Mesendoderm (in vitro differentiated cells): ENCODE measurements around the gene PHC3.
A peak's percentile ranks its signal among the peaks of the same experiment; 100 is the strongest.

Source experiments
- DNase-seq: peaks from one replicate; pipeline ENCODE4 v3.0.0; 2013
- H2AK5ac ChIP-seq: 2 replicates; pipeline ENCODE4 v1.6.1; 2013; ENCODE audit warnings: low read length, inconsistent platforms
- H2BK120ac ChIP-seq: 2 replicates; pipeline ENCODE4 v1.6.1; 2013; ENCODE audit warnings: low read depth, mild to moderate bottlenecking, low read length, moderate library complexity, mixed read lengths
- H2BK15ac ChIP-seq: replicated peaks from 2 replicates; pipeline ENCODE4 v1.6.1; 2013; ENCODE audit warnings: low read depth, mild to moderate bottlenecking, moderate library complexity
- H2BK5ac ChIP-seq: 2 replicates; pipeline ENCODE4 v1.6.1; 2013; ENCODE audit warnings: low read length, inconsistent platforms
- H3K18ac ChIP-seq: 2 replicates; pipeline ENCODE4 v1.6.1; 2013; ENCODE audit warnings: mild to moderate bottlenecking, low read length, mixed read lengths
- H3K23ac ChIP-seq: one replicate; pipeline ENCODE4 v1.6.1; 2013; ENCODE audit warnings: low read length
- H3K27ac ChIP-seq: 2 replicates; pipeline ENCODE4 v1.5.1; 2013; ENCODE audit warnings: low read depth, mild to moderate bottlenecking, inconsistent platforms, low read length, moderate library complexity
- H3K27me3 ChIP-seq: 2 replicates; pipeline ENCODE4 v1.6.1; 2013; ENCODE audit warnings: low read length, control low read depth, mild to moderate bottlenecking, inconsistent platforms; ENCODE audit not compliant: insufficient read depth, poor library complexity
- H3K36me3 ChIP-seq: 2 replicates; pipeline ENCODE4 v1.6.1; 2013; ENCODE audit warnings: low read length, inconsistent platforms; ENCODE audit not compliant: control insufficient read depth, insufficient read depth
- H3K4ac ChIP-seq: one replicate; pipeline ENCODE4 v1.6.1; 2013; ENCODE audit warnings: low read depth, mild to moderate bottlenecking, low read length, moderate library complexity
- H3K4me1 ChIP-seq: 2 replicates; pipeline ENCODE4 v1.6.1; 2013; ENCODE audit warnings: low read depth, low read length, inconsistent platforms; ENCODE audit not compliant: control insufficient read depth
- H3K4me2 ChIP-seq: 2 replicates; pipeline ENCODE4 v1.6.1; 2013; ENCODE audit warnings: low read length
- H3K4me3 ChIP-seq: 2 replicates; pipeline ENCODE4 v1.5.1; 2013; ENCODE audit warnings: mild to moderate bottlenecking, low read length
- H3K56ac ChIP-seq: one replicate; pipeline ENCODE4 v1.6.1; 2013; ENCODE audit warnings: low read length
- H3K79me1 ChIP-seq: 2 replicates; pipeline ENCODE4 v1.6.1; 2013; ENCODE audit warnings: low read length, inconsistent platforms
- H3K79me2 ChIP-seq: 2 replicates; pipeline ENCODE4 v1.6.1; 2013; ENCODE audit warnings: mild to moderate bottlenecking, low read length; ENCODE audit not compliant: control insufficient read depth, insufficient read depth
- H3K9ac ChIP-seq: 2 replicates; pipeline ENCODE4 v1.6.1; 2013; ENCODE audit warnings: low read length, inconsistent platforms
- H4K5ac ChIP-seq: one replicate; pipeline ENCODE4 v1.6.1; 2013; ENCODE audit warnings: low read length
- H4K8ac ChIP-seq: one replicate; pipeline ENCODE4 v1.6.1; 2013; ENCODE audit warnings: low read depth, mild to moderate bottlenecking, control low read depth, low read length, moderate library complexity
- WGBS: extraction: QIAGEN DNeasy Blood & Tissue Kit; methylation state at CpG from one replicate; pipeline ENCODE4 v1.1.7; 2013; ENCODE audit warnings: low lambda C conversion rate, missing lambda C conversion rate; ENCODE audit not compliant: insufficient coverage; ENCODE audit errors: extremely low coverage; 5-methylcytosine and 5-hydroxymethylcytosine counted together

Gene PHC3

GRCh38 chr3:170085396-170085795 is 96.1 kb downstream of the PHC3 start:
- no peak overlapping the region for H3K4me3 ChIP-seq

GRCh38 chr3:170083343-170083742 is 98.2 kb downstream of the PHC3 start:
- no peak overlapping the region for H3K56ac ChIP-seq
- no CpG with 5 or more reads among the region's 1 CpG for WGBS

More at GRCh38 chr3:170085396-170085795, 96.1 kb downstream of the PHC3 start:
- H3K56ac ChIP-seq = no peak overlapping the region
- no peak overlapping the region for H3K9ac ChIP-seq
- no peaks in the 10 kb centered on the region for H3K27me3 ChIP-seq
- H4K8ac ChIP-seq = no peak overlapping the region
- no peak overlapping the region for H3K23ac ChIP-seq
- no peaks in the 10 kb centered on the region for H3K79me2 ChIP-seq
- H3K79me1 ChIP-seq = no peaks in the 10 kb centered on the region
- H3K36me3 ChIP-seq = no peaks in the 10 kb centered on the region
- no peak overlapping the region for H4K5ac ChIP-seq
- DNase-seq = no peak
- H2AK5ac ChIP-seq = no peak overlapping the region
- WGBS = no CpG with 5 or more reads among the region's 6 CpGs
- no peak overlapping the region for H2BK15ac ChIP-seq
- no peaks in the 10 kb centered on the region for H3K4me1 ChIP-seq
- no peak overlapping the region for H3K18ac ChIP-seq
- no peak overlapping the region for H2BK120ac ChIP-seq
- H3K4ac ChIP-seq = no peak overlapping the region
- no peak overlapping the region for H3K27ac ChIP-seq
- H2BK5ac ChIP-seq = no peak overlapping the region
- no peak overlapping the region for H3K4me2 ChIP-seq

GRCh38 chr3:170081079-170081741 is 100.3 kb downstream of the PHC3 start:
- DNase-seq = no peak
- H3K36me3 ChIP-seq = no peaks in the 10 kb centered on the region
- no peak overlapping the region for H3K4me3 ChIP-seq
- no peak overlapping the region for H2AK5ac ChIP-seq
- no peak overlapping the region for H3K56ac ChIP-seq
- H3K79me2 ChIP-seq = no peaks in the 10 kb centered on the region
- H2BK120ac ChIP-seq = no peak overlapping the region
- no peak overlapping the region for H3K27ac ChIP-seq
- H3K18ac ChIP-seq = no peak overlapping the region
- H3K27me3 ChIP-seq = no peaks in the 10 kb centered on the region
- H2BK5ac ChIP-seq = no peak overlapping the region
- H3K4ac ChIP-seq = no peak overlapping the region
- H2BK15ac ChIP-seq = no peak overlapping the region
- WGBS = no CpG with 5 or more reads among the region's 1 CpG
- no peak overlapping the region for H4K5ac ChIP-seq
- H3K23ac ChIP-seq = no peak overlapping the region
- no peak overlapping the region for H3K4me2 ChIP-seq
- no peaks in the 10 kb centered on the region for H3K79me1 ChIP-seq
- no peak overlapping the region for H3K9ac ChIP-seq
- no peaks in the 10 kb centered on the region for H3K4me1 ChIP-seq
- no peak overlapping the region for H4K8ac ChIP-seq

More at GRCh38 chr3:170083343-170083742, 98.2 kb downstream of the PHC3 start:
- H3K27me3 ChIP-seq = no peaks in the 10 kb centered on the region
- no peak overlapping the region for H3K4ac ChIP-seq
- H3K23ac ChIP-seq = no peak overlapping the region
- H2AK5ac ChIP-seq = no peak overlapping the region
- H3K36me3 ChIP-seq = no peaks in the 10 kb centered on the region
- H3K4me3 ChIP-seq = no peak overlapping the region
- H3K79me1 ChIP-seq = no peaks in the 10 kb centered on the region
- no peak overlapping the region for H2BK120ac ChIP-seq
- no peak overlapping the region for H3K27ac ChIP-seq
- H3K79me2 ChIP-seq = no peaks in the 10 kb centered on the region
- H4K5ac ChIP-seq = no peak overlapping the region
- no peaks in the 10 kb centered on the region for H3K4me1 ChIP-seq
- no peak overlapping the region for H4K8ac ChIP-seq
- H3K4me2 ChIP-seq = no peak overlapping the region
- no peak overlapping the region for H2BK5ac ChIP-seq
- no peak for DNase-seq
- H3K9ac ChIP-seq = no peak overlapping the region
- no peak overlapping the region for H2BK15ac ChIP-seq
- no peak overlapping the region for H3K18ac ChIP-seq

- Histone ChIP-seq H3K4me3 (no peak overlapping the region), H3K4me1 (no peaks in the 10 kb centered on the region), H4K5ac (no peak overlapping the region), H2AK5ac (no peak overlapping the region), H2BK15ac (no peak overlapping the region), H3K79me1 (no peaks in the 10 kb centered on the region), H3K79me2 (no peaks in the 10 kb centered on the region), H3K4me2 (no peak overlapping the region), H2BK5ac (no peak overlapping the region), H3K9ac (no peak overlapping the region), H3K27me3 (no peaks in the 10 kb centered on the region), H3K27ac (no peak overlapping the region), H2BK120ac (no peak overlapping the region), H4K8ac (peak overlapping the region; percentile 13), H3K4ac (no peak overlapping the region), H3K23ac (no peak overlapping the region), H3K18ac (no peak overlapping the region), H3K56ac (no peak overlapping the region), H3K36me3 (no peaks in the 10 kb centered on the region)
- DNase-seq = no peak
- no CpG with 5 or more reads among the region's 4 CpGs for WGBS
Measured at GRCh38 chr3:170080605-170081004, 100.9 kb downstream of the PHC3 start.

GRCh38 chr3:170079536-170080165 is 101.9 kb downstream of the PHC3 start:
- no peak overlapping the region for H3K56ac ChIP-seq
- H3K79me2 ChIP-seq = no peaks in the 10 kb centered on the region
- no peak for DNase-seq
- H3K4me1 ChIP-seq = no peaks in the 10 kb centered on the region
- no peak overlapping the region for H4K8ac ChIP-seq
- no peak overlapping the region for H2BK15ac ChIP-seq
- H3K4me3 ChIP-seq = no peak overlapping the region
- H3K4ac ChIP-seq = no peak overlapping the region
- no peak overlapping the region for H3K23ac ChIP-seq
- no peak overlapping the region for H2BK120ac ChIP-seq
- no peaks in the 10 kb centered on the region for H3K79me1 ChIP-seq
- no peak overlapping the region for H2AK5ac ChIP-seq
- no peak overlapping the region for H3K9ac ChIP-seq
- no peaks in the 10 kb centered on the region for H3K27me3 ChIP-seq
- H3K27ac ChIP-seq = no peak overlapping the region
- no peak overlapping the region for H3K18ac ChIP-seq
- no peak overlapping the region for H4K5ac ChIP-seq
- H3K4me2 ChIP-seq = no peak overlapping the region
- no CpG with 5 or more reads among the region's 2 CpGs for WGBS
- H3K36me3 ChIP-seq = no peaks in the 10 kb centered on the region
- no peak overlapping the region for H2BK5ac ChIP-seq
